NCI-H345 treated with DMSO at 0.1 percent for 48 hours (cell line): ENCODE results near the gene P4HB.

Experiments
- DNase-seq: peaks from one replicate; lab custom pipeline; 2025; ENCODE audit not compliant: unreplicated experiment; lab: John Stamatoyannopoulos, UW

P4HB gene

DNA sequence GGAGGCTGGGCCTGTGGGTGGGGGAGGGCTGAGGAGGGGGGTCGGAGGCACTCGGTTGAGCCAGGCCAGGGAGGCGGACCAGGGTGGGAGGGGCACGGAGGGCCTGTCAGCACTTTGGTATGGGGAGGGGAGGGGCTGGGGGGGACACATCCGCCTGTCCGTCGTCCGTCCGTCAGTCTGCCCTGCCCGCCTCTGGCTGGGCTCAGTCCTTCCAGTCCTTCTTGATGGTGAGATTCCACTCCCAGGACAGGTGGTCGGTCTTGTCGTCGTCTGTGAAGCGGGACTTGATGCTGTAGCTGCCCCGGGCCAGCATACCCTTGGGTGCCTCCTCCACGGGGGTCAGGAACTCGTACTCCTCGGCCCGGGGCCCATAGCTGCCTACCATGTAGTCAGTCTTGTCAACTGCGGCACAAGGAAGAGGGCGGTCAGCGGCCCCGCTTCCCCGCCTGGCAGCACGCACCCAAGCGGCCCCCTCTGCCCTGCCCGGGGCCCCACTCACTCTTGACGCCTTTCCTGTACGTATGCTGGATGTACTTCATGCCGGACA, 8.4 kb upstream of the P4HB start:
- DNase-seq, result no peak

DNA sequence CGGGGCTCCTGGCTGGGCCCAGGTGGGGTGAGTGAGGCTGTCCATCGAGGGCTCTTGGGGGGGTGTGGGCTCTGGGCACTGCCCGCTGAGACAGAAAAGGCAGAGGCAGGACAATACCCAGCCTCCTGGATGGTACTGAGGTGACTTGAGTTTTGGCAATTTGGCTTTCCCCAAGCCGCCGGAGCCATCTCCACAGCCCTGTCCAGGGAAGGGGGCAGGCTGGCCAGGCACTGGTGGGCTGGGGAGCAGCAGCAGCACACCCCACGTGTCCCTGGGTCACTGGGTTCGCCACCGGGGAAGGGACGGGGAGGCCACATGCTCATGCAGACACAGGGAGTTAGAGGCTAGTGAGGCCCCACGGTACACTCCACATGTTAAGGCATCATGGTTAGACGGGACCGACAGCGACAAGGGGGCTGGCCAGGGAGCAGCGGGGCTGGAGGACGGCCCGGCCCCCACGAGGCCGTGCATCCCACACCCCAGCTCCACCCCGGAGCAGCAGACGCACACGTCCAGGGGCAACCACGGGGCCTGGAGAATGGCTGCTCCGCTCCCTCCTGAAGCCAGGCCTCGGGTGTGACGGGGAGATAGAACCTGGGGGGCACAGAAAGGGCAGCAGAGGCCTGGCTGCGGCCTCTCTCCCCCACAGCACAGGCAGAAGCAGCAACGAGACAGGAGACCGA, 7.8 kb upstream of the P4HB start:
- DNase-seq, result no peak

DNA sequence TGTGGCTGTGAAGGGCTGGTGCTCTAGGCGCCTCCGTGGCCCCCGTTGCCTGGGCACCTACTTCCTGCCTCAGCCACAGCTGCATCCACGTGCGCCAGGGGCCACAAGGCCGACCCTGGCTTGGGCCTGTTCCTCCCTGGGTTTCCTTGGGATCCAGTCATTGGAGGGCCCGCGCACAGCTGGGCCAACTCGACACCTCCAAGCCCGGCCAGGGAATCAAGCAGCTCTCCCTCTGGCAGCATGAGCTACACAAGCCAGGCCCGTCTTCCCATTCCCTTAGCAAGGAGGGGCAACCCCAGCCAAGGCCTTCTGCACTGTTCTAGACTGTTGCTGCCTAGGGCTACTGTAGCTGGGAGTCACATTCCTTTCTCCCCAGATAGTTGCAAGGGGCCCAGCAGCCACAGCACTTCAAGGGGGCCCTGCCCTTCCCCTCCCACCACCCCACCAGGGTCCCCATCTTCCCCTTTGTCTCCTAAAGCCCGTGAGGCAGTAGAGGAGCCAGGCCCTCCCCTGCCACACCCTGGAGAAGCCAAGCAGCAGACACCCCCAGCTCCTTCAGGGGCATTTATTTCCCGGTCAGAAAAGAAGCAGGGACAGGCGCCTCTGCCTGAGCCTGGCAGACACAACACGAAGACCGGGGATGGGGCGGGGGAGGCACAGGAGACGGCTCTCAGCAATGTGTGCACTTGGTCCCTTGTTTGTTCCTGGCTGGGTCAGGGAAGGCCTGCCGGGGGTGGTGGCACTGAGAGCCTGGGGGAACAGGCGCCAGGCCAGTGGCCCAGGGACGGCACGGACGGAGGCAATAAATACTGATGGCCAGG, 7.0 kb upstream of the P4HB start:
- DNase-seq, result no peak

DNA sequence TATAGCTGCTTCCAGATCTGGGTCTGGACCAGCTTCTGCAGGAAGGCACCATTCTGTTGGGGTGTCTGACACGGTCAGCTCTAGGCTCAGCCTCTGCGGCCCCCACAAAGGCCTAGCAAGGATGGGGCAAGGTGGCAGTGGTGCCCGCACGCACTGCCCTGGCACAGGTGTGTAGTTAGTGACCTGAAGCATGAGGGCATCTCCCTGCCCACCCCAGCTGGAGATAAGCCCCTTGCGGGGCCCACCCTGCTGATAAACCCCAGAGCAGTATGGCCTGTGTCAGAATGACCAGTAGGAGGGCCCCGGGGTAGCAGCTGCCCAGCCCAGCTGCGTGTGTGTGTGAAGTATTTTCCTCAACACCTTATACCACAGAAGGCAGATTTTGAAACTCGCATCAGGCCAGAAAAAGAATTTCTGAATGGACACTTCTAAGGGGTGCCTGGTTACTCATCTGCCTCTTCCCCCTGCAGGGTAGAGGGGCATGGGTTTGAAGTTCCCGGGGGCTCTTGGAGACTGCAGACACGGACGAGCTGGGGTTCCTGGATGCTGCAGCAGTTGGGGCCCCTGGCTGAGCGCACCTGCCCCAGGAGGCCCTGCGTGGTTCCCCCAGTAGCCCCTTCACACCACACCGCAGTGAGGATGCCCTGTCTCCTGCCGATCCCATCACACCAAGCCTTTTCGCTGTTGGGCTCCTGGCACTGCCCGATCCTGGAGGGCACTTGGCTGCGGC, 6.3 kb upstream of the P4HB start:
- DNase-seq, result no peak

DNA sequence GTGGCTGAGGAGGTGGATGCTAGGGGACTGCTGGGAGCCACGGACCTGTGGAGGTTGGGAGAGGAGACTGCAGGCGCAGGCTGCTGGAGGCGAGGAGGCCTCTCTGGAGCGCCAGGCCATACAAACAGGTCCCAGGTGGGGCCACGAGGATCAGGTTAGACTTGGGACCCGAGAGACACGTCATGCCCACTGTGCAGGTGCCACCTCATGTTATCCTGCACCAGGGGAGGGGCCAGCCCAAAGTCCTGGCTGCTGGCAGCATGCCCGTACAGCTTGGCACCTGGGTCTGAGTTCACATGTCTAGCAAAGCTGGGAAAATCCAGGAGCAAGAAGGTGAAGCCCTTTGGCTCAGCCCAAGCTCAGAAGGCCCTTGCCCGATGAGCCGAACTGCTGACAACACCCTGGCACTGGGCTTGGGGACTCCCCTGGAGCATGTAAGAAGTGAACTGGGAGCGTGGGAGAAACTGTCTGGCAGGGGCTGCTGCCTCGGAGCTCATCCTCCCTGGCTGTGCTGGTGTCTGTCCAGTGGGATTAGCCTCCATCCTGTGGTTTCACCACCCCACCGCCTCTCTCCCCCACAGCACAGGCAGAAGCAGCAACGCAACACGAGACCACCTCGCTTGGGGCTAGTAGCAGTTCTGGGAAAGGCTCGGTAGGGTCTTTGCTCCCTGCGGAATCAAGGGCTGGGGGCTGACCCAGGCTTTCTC, 5.6 kb upstream of the P4HB start:
- no peak for DNase-seq

DNA sequence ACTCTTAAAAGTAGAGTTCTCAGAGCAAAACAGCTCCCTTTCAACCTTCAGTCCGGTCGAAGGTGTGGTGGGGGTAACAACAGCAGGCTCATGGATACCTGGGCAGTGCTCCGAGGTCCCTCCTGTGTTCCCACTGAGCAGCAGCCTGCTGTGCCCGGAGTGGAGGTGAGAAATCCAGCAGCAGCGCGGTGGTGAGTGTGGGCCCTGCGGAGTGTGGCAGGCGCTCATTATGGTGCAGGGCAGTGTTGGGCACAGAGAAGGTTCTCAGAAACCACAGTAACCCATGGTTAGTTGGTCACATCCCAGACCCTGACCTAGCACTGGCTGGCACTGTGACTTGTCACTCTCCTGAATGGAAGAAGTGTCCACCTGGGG, 5.0 kb upstream of the P4HB start:
- DNase-seq, result no peak

- DNase-seq, result no peak
These were observed 3.8 kb upstream of the P4HB start for GRCh38 chr17:81863833-81864768.

DNA sequence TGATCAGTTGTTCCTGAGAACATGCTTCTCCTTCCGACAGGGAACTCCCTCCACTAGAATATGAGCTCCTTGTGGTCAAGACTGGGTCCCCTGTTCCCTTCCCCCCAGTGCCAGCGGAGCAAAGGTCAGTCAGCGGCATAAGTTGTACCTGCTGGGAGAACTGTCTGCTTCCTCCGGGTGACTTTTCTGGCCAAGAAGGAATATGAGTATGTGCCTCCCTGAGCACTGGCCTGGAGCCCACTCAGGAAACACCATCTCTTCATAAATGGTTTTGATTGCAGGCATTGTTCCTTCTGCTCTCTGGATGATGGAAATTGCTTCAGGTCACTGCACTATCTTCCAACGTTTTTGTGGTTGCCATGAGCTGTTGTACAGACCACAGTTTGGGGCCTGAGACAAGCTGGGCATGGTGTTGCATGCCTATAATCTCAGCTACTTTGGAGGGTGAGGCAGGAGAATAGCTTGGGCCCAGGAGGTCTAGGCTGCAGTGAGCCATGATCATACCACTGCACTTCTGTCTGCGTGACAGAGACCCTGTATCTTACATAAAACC, 2.9 kb upstream of the P4HB start:
- no peak for DNase-seq

GRCh38 chr17:81860756-81861568, 627 bp upstream of the P4HB start:
- peak; percentile 100 for DNase-seq

- no peak for DNase-seq
These were observed 1.1 kb downstream of the P4HB start for GRCh38 chr17:81858967-81859905.

DNA sequence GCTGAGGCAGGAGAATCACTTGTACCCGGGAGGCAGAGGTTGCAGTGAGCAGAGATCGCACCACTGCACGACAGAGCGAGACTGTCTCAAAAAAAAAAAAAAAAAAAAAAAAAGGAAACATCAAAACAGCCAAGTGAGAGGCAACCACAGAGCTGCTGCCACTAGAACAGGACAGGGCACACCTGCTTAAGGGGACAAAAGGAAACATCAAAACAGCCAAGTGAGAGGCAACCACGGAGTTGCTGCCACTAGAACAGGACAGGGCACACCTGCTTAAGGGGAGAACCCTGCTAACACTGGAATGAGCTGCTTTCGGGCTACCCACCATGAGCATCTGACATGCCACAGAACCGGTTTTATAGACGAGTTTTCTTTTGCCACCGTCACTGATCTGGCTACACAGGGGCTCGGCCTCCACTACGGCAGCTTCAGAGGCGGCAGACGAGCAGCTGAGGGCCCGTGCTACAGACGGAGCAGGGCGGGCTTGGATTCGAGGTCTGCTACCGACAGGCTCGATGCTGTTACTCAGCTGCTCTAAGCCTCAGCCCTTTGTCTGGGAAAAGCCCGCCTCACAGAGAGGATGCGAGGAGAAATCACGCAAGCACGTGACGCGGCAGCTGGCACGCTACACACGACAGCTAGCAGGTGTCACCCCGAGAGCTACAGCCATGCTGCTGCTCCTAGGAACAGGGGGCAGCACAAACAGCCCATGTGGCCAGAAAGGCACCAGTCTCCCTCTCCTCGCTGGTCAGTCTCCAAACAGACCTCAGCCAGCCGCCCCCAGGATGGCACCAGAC, 2.0 kb downstream of the P4HB start:
- no peak for DNase-seq

DNA sequence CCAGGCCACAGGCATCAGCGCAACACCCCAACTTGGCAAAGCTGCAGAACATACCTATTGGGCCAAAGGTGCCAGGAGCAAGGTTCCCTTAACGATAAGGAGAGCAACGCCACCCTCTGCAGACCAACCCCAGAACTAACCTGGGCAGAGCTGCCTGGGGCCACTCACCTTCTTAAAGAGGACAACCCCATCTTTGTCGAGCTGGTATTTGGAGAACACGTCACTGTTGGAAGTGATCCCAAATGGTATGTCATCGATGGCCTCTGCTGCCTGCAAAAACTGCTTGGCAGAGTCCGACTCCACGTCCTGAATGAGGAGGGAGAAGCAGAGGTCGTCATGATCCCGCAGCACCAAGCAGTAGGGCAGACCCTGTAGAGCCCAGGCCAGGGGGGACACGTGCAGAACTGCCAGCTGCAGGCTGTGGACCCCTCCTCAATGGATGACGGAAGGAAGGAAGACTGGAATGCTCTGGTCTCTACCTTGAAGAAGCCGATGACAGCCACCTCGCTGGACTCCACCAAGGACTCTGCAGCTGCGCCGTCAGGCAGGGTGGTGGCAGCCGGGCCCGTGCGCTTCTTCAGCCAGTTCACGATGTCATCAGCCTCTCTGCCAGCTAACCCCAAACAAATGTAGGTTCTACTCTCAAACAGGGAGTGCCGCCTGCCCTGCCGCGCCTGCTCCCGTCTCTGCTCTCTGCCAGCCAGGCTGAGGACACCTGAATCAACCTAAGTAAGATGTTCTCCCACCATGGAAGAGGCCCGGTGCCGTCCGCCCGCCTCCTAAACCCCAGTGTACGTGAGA, 5.2 kb downstream of the P4HB start:
- DNase-seq, result no peak

DNA sequence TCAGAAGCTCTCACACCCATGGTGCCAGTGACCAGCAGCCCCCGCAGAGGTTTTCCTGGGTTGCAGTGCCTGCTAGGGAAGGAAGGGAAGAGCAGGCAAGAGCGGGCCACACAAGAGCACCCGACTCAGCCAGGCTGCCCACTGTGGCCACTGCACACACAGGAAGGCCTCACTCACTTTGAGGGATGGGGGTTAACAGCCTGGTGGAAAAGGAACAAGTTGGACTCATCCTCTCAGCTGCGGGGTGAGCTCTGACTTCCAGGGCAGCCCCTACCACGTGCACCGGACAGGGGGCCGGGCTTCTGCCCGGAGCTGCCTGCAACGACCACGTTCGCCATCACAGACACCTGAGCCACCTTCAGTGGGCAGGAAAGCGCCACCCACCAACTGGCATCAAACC, 8.1 kb downstream of the P4HB start:
- DNase-seq, result no peak

GRCh38 chr17:81851423-81851822, 8.9 kb downstream of the P4HB start:
- DNase-seq, result no peak

- no peak for DNase-seq
These were observed 10.9 kb downstream of the P4HB start for GRCh38 chr17:81849457-81849856.
